Stimulated activated CD8-positive, alpha-beta memory T cell treated with anti-CD3 and anti-CD28 coated beads, Interleukin-2, amount 100 ng/mL, for 1 hour (primary cell): ENCODE measurements around the gene CYYR1.

Source experiments
- DNase-seq, 2 donors: peaks; one replicate each; pipeline ENCODE4 v3.0.0-alpha.2; 2020; ENCODE audit warnings: low read depth in 2 of 2

CYYR1 gene

GRCh38 chr21:26553898-26554297, 19.2 kb downstream of the CYYR1 start:
- DNase-seq, result no peak

DNA sequence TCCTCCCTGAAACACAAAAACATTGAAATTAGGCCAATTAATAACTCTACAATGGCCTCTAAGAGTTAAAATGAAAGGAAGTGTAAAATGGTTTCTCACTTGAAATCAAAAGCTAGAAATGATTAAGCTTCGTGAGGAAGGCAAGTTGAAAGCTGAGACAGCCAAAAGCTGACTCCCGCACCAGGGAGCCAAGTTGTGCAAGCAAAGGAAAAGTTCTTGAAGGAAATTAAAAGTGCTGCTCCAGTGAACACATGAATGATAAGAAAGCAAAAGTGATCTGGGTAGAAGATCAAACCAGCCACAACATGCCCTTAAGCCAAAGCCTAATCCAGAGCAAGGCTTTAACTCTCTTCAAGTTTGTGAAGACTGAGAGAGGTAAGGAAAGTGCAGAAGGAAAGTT, 22.8 kb downstream of the CYYR1 start:
- no peak for DNase-seq

DNA sequence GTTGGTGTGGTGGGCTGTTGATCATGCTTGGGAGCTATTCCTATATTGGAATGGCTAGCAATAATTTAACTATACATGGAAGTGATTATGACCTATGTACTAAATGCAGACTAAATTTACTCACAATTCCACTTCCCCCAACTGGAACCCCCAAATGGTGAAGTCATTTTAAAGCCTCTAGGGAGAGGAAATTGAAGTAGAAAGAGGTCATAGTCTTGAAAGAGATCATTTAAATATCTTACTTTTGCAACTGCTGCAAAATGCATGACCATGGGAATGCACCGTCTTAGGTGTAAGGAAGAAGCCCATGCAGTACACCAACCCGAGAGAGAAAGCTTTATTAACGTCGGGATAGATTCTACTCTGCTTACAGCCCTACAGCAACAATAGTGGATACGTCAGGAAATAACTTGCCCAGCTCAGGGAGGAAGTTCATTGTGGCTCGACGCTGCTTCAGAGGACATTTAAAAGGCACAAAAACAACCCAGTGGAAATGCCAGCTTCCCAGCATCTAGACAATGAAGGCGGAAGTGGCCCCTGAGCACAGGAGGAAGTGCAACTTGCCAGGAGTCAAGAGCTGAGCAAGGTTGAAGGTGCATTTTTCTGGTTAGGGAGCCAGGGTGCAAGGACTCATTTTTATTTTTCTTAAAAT, 26.5 kb downstream of the CYYR1 start:
- DNase-seq, result no peak

GRCh38 chr21:26544201-26544775, 28.8 kb downstream of the CYYR1 start:
- no peak for DNase-seq

DNA sequence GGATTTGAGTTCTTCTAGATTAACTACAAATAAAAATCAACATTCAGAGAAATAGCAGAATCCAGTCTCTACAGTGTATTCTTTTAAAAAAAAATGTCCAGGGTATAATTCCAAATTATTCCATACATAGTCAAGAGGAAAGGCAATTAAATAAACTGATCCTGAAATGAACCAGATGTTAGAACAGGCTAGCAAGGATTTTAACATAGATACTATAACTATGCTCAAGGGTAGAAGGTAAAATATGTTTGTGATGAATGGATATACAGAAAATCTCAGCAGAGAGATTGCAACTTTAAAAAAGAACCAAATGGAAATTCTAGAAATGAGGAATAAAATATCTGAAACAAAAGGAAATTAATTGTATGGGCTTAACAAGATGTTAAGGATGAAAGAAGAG, 32.4 kb downstream of the CYYR1 start:
- no peak for DNase-seq

DNA sequence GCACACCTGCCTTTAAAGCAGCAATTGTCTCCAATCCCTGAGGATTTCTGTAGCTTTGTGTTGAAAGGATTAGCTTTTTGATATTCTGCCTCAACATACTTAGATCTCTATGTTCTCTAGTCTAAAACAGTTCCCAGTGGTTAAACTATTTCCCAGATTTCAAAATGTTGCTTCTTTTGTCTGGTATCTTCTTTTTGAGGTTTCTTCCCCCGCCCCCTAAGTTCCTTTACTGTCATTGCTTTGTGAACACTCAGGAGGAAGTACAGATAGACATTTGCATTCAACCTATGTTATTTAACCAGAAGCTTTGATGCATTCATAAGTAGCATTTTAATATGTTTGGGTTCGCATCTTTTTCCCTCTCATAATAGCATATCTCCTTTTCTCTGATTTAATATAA, 33.5 kb downstream of the CYYR1 start:
- no peak for DNase-seq

DNA sequence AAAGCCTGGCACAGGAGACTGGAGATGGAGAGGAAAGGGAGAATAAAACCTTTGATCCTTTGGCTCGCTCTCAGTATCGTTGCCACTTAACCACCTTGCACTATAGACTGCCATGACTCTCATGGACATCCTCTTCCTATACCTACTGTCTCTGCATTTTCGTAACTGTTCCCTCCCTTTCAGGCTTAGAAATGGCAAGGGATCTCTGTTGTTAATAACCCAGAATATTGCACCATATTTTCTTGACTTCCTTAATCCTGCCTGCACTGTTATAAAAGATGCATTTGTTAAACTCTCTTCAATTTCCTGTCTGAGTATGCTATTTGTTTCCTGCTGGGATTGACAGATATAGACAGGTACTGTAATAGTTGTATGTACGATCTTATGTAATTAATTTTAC, 38.6 kb downstream of the CYYR1 start:
- no peak for DNase-seq

- no peak for DNase-seq
Measured at GRCh38 chr21:26532208-26532607, 40.9 kb downstream of the CYYR1 start.

- DNase-seq, result no peak
Measured at GRCh38 chr21:26529526-26529925, 43.6 kb downstream of the CYYR1 start.

DNA sequence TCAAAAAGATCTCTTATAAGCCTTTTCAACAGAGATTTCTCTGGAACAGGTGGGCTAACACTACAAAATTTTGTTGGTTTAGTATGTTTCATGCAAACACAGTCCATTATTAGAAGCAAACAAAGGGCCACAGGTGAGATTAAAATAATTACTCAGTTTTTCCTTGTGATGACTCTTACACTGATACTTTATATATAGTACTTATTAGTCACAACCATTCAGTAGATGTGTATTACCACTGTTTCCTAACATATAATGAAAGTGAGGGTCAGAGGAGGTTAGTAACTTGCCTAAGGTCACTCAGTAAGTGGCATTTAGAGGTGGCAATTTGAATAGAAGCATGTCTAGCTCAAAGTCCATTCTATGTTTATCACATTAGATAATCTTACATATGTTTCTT, 44.2 kb downstream of the CYYR1 start:
- no peak for DNase-seq

- DNase-seq, result no peak
Measured at GRCh38 chr21:26522704-26523103, 50.4 kb downstream of the CYYR1 start.

GRCh38 chr21:26519142-26519541, 53.9 kb downstream of the CYYR1 start:
- DNase-seq, result no peak

GRCh38 chr21:26515257-26515656, 57.8 kb downstream of the CYYR1 start:
- no peak for DNase-seq

DNA sequence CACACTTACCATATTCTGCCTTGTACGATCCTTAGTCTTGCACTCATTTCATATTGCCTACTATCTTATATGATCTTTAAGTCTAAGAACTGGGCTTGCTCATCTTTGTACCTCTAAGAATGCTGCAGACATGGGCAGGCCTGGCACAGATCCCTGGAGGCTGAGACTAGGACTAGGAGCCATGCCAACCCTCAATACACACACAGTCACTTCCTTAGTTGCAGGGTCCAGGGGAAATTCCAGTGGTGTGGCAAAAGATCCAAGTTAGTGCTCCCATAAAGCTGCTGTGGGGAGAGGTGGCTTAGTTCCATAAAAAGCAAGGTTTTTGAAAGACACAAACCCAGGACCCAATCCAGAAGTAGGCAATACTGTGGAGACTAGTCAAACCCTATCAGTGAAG, 59.9 kb downstream of the CYYR1 start:
- DNase-seq, result no peak

GRCh38 chr21:26512664-26513063, 60.4 kb downstream of the CYYR1 start:
- no peak for DNase-seq

DNA sequence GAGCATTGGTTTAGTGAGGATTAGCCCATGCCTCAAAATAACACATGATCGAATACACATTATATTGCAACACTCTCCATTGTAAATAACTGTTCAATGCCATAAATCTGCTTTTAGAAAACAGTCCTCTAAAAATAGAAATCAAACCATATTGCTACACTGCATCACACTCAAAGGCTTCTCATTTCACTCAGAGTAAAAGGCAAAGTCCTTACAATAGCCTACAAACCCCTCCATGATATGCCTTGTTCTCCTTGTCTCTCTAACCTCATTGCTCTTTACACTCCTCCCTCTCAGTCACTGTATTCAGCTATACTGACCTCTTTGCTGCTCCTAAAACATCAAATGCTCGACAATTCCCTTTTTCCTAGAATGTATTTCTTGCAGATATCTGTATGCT, 64.2 kb downstream of the CYYR1 start:
- DNase-seq, result no peak

- no peak for DNase-seq
Measured at GRCh38 chr21:26506956-26507355, 66.1 kb downstream of the CYYR1 start.

DNA sequence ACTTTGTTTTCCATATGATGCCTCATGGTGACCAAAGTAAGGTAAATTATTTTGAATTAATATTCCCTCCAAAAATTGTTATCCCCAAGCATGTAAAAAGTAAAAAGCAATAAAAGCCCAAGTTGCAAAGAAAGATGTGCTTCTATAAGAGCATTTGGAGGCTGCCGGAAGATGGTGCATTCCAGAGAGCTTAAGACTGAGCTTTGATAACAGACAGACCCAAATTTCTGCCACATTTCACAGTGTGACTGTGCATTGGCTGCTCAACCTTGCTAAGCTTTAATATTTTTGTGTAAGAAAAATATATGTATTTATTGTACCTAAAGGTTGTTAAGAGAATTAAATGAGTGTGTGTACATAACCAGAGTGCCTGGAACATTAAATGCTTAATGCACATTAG, 67.9 kb downstream of the CYYR1 start:
- DNase-seq, result no peak

DNA sequence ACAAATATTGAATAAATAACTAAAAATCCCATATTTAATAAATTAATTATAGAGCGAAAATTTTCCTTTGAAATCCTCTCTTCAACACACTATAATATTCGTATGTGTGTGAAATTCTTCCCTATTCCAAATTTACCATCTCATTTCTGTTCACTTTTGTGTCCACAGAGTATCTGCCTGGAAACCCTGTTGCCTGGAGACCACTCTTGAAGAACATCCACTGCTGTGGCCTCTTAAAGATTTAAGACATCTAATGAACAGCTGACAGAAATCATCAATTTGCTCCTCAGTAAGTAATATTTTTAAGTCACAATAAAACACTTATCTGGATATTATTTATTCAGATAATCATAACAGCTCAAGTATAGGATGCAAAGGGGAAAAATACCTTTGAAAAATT, 69.7 kb downstream of the CYYR1 start:
- no peak for DNase-seq

DNA sequence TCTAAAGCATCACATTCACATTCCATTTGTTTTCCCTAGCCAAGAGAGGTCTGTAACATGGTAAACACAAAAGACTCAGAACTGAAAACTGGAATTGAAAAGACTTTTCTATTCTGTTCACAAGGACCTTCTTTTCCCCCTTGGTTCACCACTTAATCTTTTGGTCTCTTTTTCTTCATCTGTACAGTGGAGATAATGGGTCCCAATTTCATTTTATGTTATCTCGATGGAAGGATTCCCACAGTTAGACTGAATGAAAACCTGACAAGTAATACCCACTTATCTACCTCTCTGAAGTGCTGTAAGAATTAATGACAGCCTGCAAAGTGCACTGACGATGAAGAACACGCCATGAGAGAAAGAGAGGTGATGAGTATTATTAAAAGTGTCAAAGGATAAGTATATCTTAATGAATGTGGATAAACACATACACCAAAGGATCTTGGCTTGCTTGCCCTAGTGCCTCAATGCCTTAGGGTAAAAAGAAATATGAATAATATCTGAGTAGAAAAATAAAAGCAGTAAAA, 71.5 kb downstream of the CYYR1 start:
- DNase-seq, result no peak

DNA sequence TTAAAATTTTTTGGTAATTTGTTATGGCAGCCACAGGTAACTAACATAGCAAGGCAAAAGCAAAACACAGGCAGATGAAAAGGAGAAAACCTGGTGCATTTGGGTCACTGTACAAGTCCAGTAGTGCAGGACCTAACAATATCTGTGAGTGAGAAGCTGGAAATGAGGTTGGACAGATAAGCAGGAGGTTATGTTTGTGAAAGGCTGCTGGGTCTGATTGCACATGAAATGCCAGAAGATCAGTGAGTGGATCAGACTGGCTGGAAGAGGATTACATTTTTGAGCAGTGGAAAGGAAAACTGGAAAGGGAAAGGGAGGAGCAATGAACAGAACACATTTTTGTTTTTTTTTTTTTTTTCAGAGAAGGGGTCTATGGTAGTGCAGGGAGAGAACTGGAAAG, 73.6 kb downstream of the CYYR1 start:
- DNase-seq, result no peak

- no peak for DNase-seq
Measured at GRCh38 chr21:26495283-26495849, 77.7 kb downstream of the CYYR1 start.

DNA sequence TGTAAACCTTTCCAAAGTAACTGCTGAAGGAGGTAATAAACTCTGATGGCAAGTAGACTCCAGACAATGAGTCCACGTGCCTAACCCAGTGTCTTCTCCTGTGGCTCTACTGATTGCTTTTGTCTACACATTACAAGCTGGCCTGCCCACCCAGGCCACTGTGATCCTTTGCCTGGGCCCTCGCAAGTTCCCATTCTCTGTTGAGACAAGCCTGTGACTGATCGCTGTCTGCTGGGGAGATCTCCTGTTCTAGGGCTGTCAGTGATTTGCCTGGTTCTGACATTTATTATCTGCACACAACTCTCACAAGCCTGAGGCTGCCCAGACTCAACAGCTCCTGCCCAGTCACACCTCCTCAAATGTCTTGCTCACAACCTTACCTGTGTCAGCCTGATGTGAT, 81.4 kb downstream of the CYYR1 start:
- DNase-seq, result no peak

DNA sequence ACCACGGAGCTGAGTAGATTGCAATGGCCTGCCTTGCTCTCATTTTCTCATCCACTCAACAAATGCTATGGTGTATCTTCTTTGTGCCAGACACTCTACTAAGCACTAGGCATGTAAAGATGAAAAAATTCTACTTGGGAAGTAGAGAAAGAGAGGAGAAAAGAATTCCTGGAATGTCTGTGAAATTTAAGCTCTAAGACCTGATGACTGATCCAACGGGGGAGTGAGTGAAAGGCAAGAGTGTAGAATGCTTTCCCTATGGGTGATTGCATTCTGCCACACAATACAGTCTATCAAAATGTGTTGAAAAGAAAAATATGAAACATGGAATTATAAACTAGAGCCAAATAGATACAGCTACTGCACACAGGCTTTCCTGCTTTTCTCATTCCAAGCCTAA, 82.3 kb downstream of the CYYR1 start:
- no peak for DNase-seq
